NCI-H526 (cell line): Measurements from ENCODE around the gene INSR.

ENCODE experiments used
- DNase-seq, 2 experiments: peaks; one replicate each; lab custom pipeline; 2025; lab: John Stamatoyannopoulos, UW

INSR gene

DNA sequence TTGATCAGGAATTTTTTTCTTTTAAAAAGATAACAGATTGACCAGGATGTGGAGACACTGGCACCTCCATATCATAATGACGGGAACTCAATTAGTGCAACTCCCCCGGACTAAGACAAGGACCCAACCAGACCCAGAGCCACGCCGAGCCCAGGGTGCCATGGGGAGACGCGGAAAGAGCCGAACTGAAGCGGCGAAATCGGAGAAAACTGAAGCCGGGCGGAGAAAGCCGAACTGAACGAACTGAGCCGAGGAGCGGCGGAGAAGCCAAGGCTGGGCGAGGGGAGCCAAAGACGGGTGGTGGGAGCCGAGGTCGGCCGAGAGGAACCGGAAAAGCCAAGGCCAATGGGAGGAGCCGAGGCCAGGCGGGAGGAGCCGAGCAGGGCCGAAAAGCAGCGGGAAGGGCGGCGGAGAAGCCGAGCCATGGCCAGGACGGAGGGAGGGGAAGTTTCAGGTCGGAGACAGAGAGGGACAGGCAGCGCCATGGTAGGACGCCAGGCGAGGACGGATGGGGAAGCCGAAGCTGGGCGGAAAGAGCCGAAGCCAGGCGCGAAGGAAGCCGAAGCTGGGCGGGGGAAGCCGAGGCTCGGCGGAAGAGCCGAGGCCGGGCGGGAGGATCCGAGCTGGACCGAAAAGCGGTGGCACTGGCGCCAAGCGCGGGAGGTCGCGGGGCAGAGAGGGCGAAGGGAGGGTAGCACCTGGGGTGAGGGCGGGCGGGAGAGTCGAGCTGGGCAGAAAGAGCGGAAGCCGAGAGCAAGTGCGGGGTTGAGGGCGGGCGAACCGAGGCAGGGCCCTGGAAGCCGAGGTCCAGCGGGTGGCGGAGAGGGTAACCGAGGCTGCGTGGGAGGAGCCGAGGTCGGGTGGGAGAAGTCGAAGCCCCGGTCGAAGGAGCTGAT is 195.3 kb downstream of the INSR start:
- DNase-seq, result peak; percentile 80 to 93

DNA sequence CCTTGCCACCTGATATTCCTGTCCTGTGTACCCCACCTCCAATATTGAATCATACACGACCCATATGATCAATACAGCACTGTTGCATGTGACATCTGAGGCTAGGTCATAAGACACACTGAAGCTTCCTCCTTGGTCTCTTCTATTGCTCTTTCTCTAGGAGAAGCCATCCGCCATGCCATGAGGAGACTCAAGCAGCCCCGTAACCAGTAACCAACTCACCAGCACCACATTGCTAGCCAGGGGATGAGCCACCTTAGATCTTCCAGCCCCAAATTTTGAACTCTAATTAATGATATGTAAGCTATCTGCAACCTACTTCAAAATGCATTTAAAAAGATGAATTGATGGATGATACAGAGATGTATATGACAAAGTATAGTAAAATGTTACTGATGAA is 196.1 kb downstream of the INSR start:
- no peak for DNase-seq

DNA sequence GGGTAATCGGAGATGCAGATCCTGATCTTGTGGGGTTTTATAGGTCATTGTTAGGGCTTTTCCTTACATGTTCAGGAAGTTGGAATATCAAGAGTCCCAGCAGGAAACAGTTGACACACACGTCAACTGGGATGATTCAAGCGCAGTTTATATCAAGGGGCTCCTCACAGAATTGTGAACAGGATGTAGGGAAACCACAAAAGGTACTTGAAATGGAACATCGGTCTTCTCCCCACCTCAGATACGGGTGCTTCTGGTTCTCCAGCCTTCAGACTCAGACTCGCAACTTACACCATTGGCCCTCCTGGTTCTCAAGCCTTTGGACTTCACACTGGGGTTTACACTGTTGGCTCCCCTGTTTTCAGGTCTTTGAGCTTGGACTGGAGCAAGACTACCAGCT is 205.2 kb downstream of the INSR start:
- no peak for DNase-seq

- no peak for DNase-seq
Observed at GRCh38 chr19:7083076-7083956, 210.9 kb downstream of the INSR start.

DNA sequence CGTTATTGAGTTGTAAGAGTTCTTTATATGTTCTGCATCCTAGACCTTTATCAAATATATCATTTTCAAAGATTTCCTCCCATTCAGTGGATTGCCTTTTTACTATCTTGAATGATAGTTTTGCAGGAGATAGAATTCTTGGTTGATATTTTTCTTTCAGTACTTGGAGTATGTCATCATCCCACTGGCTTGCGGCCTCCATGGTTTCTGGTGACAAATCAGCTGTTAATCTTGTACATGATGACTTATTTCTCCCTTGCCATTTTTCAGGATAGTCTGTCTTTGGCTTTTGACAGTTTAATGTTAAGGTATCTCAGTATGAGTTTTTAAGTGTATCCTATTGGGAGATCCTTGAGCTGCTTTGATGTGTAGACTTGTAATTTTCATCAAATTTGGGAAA is 216.2 kb downstream of the INSR start:
- DNase-seq, result no peak

DNA sequence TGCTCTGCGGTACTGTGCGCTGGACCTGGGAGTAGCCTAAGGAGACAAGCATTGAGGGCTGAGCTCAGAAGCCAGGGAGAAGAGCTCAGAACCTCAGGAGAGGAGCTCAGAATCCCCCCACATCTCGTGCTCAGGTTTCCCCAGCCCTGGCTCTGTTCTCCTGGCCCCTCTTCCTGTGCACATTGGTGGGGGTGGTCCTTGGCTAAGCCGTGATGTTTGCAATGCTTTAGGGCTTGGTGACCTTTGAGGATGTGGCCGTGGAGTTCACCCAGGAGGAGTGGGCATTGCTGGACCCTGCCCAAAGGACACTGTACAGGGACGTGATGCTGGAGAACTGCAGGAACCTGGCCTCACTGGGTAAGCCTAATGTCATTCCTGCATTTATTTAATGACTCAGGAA is 218.1 kb downstream of the INSR start:
- DNase-seq, result no peak

DNA sequence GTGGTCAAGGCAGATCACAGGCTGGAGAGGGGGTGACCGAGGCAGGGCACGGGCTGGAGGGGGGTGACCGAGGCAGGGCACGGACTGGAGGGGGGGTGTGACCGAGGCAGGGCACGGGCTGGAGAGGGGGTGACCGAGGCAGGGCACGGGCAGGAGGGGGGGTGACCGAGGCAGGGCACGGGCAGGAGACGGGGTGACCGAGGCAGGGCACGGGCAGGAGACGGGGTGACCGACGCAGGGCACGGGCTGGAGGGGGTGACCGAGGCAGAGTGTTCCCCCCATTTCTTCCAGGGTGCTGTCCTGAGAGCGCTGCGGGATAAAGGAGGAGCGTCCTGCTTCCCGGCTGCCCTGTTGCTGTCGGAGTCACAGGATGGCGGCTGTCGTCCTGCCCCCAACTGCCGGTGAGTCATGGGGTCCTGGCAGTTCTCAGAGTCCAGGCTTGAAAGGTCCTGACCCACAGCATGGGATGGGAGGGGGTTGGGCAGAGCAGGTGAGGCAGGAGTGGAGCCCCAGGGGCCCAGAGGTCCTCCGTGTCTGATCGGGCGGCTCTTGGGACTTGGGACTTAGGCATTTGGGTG is 219.4 kb downstream of the INSR start:
- DNase-seq, result no peak

GRCh38 chr19:7072541-7072940 is 221.7 kb downstream of the INSR start:
- no peak for DNase-seq

- no peak for DNase-seq
Observed at GRCh38 chr19:7069904-7070226, 224.3 kb downstream of the INSR start.

DNA sequence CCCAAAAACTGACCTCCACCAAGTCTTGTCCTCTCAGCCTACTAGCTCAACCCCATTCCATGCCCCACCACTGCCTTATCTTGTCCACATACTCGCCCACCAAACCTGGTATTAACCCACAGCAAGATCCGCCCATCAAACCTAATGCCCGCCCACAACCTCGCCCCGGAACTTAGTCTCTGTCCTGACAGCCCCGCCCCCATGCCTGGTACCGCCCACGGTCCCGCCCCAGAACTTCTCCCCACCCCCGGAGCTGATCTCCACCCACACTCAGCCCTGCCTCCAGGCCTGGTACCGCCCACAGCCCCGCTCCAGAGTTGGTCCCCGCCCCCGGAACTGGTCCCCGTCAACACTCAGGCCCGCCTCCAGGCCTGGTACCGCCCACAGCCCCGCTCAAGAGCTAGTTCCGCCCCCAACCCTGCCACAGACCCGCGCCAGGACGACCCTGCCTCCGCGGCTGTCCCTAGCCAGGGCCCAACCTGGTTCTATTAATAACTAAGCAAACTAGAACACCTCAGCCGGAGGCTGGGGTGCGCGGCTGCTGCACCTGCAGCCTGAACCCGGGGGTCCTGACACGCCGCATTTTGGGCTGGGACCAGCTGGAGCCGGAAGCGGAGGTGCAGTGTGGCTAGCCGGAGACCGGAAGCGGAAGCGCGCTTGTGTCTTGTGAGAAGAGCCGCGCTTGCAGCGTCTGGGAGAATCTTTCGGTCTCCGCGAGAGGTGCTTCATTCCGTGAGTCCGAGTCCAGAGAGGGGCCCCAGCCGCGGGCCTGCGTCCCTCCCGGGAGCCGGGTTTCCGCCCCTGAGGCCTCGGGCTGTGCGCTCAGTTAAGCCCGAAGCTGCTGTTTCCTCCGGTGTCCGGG is 224.9 kb downstream of the INSR start, which contains the start of gene ZNF557:
Gene ZNF557 (plus strand): TSS at position 662 of the 862 bp plus-strand sequence. CDS start 5,372 bp downstream, outside the sequence.
- peak; percentile 78 to 95 for DNase-seq

- no peak for DNase-seq
Observed at GRCh38 chr19:7068599-7068998, 225.6 kb downstream of the INSR start.

- DNase-seq, result no peak
Observed at GRCh38 chr19:7067716-7068115, 226.5 kb downstream of the INSR start.

- DNase-seq, result peak in 1 of 2 experiments; percentile 56
Observed at GRCh38 chr19:7067122-7067521, 227.1 kb downstream of the INSR start.

DNA sequence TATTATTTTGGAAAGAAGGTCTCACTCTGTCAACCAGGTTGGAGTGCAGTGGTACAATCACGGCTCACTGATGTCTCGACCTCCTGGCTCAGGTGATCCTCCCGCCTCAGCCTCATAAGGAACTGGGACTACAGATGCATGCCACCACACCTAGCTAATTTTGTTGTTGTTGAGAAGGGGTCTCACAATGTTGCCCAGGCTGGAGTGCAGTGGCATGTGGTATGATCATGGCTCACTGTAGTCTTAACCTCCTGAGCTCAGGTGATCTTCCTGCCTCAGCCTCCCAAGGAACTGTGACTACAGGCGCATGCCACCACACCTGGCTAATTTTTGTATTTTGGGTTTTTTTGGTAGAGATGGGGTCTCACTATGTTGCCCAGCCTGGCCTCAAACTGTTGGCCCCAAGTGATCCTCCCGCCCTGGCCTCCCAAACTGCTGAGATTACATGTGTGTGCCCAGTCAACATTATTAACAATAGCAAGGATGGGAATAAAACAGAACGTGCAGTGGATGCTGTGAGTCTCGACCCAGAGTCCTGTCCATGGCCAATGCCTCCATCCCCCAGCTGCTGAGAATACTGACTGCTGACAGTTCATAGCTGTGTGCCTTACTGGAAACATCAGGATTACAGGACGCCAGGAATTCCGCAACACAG is 230.3 kb downstream of the INSR start:
- no peak for DNase-seq

- DNase-seq, result no peak
Observed at GRCh38 chr19:7063339-7063738, 230.9 kb downstream of the INSR start.
